ENCODE results near the gene RAB18.

RAB18 gene

DNA sequence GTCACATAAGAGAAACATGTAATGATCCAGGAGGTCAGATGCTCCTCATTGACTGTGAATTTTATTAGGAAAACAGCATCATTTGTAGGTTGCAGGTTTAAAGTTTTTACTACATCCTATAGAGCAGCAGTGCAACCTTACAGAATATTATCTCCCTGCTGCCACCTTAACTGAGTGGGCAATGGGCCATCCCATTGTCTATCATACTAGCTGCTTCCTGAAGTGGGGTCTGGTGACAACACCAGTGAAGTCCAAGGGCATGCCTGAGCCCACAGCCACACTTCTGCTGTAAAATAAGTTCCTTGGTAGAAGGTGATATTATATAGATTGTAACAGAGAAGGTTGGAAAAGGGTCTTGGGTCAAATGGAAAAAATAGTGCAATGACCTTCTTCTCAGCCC lies 4.0 kb upstream of the RAB18 start:
- TF ChIP-seq, protein P1, sequence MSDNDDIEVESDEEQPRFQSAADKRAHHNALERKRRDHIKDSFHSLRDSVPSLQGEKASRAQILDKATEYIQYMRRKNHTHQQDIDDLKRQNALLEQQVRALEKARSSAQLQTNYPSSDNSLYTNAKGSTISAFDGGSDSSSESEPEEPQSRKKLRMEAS (IDR thresholded peaks at IDR 0.05), result no peak
- no peak for TF ChIP-seq ZBTB7A (IDR thresholded peaks at IDR 0.05; ENCODE audit: low read depth)
- TF ChIP-seq NFIC (IDR thresholded peaks at IDR 0.05), result no peak
- TF ChIP-seq TAF1 (IDR thresholded peaks at IDR 0.05; ENCODE audit: low read depth), result no peak
- no peak for TF ChIP-seq EP300 (IDR thresholded peaks at IDR 0.05; ENCODE audit: borderline replicate concordance)
- TF ChIP-seq, protein P2, sequence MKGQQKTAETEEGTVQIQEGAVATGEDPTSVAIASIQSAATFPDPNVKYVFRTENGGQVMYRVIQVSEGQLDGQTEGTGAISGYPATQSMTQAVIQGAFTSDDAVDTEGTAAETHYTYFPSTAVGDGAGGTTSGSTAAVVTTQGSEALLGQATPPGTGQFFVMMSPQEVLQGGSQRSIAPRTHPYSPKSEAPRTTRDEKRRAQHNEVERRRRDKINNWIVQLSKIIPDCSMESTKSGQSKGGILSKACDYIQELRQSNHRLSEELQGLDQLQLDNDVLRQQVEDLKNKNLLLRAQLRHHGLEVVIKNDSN (IDR thresholded peaks at IDR 0.05), result no peak
- no peak for TF ChIP-seq TCF12 (IDR thresholded peaks at IDR 0.05; ENCODE audit: low read depth)

DNA sequence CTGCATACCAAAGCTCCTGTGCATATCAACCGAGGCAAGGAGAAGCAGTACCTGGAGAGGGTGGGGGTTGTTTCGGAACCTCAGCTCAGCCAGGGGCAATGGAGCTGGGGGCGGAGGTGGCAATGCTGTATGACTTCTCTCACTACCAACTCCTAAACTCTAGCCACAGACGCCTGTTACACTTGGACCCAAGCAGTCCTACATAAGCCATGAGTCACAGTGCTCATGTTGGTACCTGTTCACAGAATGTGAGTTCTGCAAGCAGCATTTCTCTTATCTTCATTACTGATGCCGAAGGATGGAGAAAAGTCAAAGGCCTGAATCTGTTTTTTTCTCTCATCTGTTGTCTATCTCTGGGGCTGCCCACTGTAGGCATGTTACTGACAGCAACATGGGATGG lies 3.2 kb upstream of the RAB18 start:
- no peak for TF ChIP-seq RAD21 (IDR thresholded peaks at IDR 0.05; ENCODE audit: low read depth)
- no peak for TF ChIP-seq FOXM1 (IDR thresholded peaks at IDR 0.05; ENCODE audit: borderline replicate concordance, low read depth)
- no peak for TF ChIP-seq NFIC (IDR thresholded peaks at IDR 0.05)
- no peak for TF ChIP-seq ZBTB7A (IDR thresholded peaks at IDR 0.05; ENCODE audit: low read depth)
- TF ChIP-seq CEBPB (IDR thresholded peaks at IDR 0.05), result no peak
- TF ChIP-seq TEAD4 (IDR thresholded peaks at IDR 0.05), result no peak
- no peak for TF ChIP-seq EP300 (IDR thresholded peaks at IDR 0.05; ENCODE audit: borderline replicate concordance)
- TF ChIP-seq, protein P1 (IDR thresholded peaks at IDR 0.05), result no peak
- TF ChIP-seq TCF12 (IDR thresholded peaks at IDR 0.05; ENCODE audit: low read depth), result no peak
- TF ChIP-seq CREB1 (IDR thresholded peaks at IDR 0.05; ENCODE audit: low read depth), result no peak

DNA sequence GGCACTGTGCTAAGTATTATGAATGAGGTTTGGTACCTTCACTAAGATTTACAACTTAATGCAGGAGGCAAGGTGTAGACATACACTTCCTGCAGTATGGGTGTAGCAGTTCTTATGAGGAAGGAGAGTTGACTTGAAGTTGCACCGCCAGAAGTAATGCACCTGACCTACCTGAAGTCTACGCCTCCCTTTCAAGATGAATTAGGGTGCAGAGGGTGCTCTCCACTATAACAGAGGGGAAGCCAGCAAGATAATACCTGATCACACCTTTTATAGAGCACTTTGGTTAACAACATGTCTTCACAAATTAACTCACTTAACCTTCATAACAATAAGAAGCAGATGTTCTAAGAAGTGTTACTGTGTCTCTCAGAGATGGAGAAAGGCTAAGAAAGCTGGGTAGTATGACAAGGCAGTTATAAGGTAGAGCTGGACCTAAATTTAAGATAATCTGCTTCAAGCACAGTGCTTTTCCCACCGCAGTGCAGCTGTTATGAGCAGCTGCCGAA lies 552 bp upstream of the RAB18 start:
- TF ChIP-seq TEAD4 (IDR thresholded peaks at IDR 0.05) (no peak), FOXM1 (IDR thresholded peaks at IDR 0.05; ENCODE audit: borderline replicate concordance, low read depth) (no peak), EGR1 (IDR thresholded peaks at IDR 0.05) (no peak), CREB1 (IDR thresholded peaks at IDR 0.05; ENCODE audit: low read depth) (no peak), TCF12 (IDR thresholded peaks at IDR 0.05; ENCODE audit: low read depth) (no peak), TAF1 (IDR thresholded peaks at IDR 0.05; ENCODE audit: low read depth) (no peak), EP300 (IDR thresholded peaks at IDR 0.05; ENCODE audit: borderline replicate concordance) (no peak), YY1 (IDR thresholded peaks at IDR 0.05; ENCODE audit: low read depth) (no peak), RAD21 (IDR thresholded peaks at IDR 0.05; ENCODE audit: low read depth) (no peak), CEBPB (IDR thresholded peaks at IDR 0.05) (no peak), NFIC (IDR thresholded peaks at IDR 0.05) (no peak)
- TF ChIP-seq, protein P3, sequence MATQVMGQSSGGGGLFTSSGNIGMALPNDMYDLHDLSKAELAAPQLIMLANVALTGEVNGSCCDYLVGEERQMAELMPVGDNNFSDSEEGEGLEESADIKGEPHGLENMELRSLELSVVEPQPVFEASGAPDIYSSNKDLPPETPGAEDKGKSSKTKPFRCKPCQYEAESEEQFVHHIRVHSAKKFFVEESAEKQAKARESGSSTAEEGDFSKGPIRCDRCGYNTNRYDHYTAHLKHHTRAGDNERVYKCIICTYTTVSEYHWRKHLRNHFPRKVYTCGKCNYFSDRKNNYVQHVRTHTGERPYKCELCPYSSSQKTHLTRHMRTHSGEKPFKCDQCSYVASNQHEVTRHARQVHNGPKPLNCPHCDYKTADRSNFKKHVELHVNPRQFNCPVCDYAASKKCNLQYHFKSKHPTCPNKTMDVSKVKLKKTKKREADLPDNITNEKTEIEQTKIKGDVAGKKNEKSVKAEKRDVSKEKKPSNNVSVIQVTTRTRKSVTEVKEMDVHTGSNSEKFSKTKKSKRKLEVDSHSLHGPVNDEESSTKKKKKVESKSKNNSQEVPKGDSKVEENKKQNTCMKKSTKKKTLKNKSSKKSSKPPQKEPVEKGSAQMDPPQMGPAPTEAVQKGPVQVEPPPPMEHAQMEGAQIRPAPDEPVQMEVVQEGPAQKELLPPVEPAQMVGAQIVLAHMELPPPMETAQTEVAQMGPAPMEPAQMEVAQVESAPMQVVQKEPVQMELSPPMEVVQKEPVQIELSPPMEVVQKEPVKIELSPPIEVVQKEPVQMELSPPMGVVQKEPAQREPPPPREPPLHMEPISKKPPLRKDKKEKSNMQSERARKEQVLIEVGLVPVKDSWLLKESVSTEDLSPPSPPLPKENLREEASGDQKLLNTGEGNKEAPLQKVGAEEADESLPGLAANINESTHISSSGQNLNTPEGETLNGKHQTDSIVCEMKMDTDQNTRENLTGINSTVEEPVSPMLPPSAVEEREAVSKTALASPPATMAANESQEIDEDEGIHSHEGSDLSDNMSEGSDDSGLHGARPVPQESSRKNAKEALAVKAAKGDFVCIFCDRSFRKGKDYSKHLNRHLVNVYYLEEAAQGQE (IDR thresholded peaks at IDR 0.05; ENCODE audit: low read depth), result no peak
- TF ChIP-seq, protein P1 (IDR thresholded peaks at IDR 0.05), result no peak
- TF ChIP-seq, protein P2 (IDR thresholded peaks at IDR 0.05), result no peak

DNA sequence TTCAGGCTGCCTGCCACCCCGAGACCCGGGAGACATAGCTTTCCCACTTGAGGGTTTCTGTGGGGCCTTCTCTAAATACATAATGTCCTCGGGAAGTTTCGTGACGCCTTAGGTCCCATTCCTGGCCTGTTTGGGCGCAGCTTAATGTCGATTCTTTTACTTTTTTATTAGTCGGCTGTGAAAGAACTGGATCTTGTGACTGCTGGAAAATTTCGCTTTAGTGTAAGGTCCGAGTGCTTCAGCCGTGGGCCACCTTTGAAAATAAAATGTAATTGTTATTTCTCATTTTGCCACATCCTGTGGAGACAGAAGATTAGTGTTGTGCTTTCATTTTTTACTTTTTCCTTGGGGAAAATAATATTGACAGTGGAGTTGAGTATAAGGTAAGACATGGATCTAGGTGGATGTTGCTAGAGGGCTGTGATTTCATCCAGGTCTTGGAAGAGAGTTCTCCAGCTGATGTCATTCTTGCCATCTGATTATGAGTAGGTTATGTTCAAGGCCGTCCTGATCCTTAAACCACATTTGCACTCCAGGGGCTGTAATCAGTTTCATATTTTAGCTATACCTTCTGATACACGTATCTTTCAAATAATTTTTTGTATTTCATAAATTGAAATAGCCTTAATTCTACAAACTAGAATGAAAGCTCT lies 830 bp downstream of the RAB18 start:
- TF ChIP-seq, protein P3 (IDR thresholded peaks at IDR 0.05; ENCODE audit: low read depth), result no peak
- TF ChIP-seq YY1 (IDR thresholded peaks at IDR 0.05; ENCODE audit: low read depth) (no peak), EGR1 (IDR thresholded peaks at IDR 0.05) (no peak), TEAD4 (IDR thresholded peaks at IDR 0.05) (no peak), CREB1 (IDR thresholded peaks at IDR 0.05; ENCODE audit: low read depth) (no peak), CEBPB (IDR thresholded peaks at IDR 0.05) (no peak), ZBTB7A (IDR thresholded peaks at IDR 0.05; ENCODE audit: low read depth) (no peak), TCF12 (IDR thresholded peaks at IDR 0.05; ENCODE audit: low read depth) (no peak), EP300 (IDR thresholded peaks at IDR 0.05; ENCODE audit: borderline replicate concordance) (no peak), RAD21 (IDR thresholded peaks at IDR 0.05; ENCODE audit: low read depth) (no peak), NFIC (IDR thresholded peaks at IDR 0.05) (no peak), TAF1 (IDR thresholded peaks at IDR 0.05; ENCODE audit: low read depth) (no peak), FOXM1 (IDR thresholded peaks at IDR 0.05; ENCODE audit: borderline replicate concordance, low read depth) (no peak)
- TF ChIP-seq, protein P1 (IDR thresholded peaks at IDR 0.05), result no peak
- TF ChIP-seq, protein P2 (IDR thresholded peaks at IDR 0.05), result no peak
